OCI-LY3 (cell line): ENCODE data around the gene PRKCE.

Experiments
- H2AFZ ChIP-seq: fragments of 200-600, 300-600 bp; shearing (Covaris generic); 2 replicates; pipeline ENCODE4 v1.6.0; 2014; ENCODE audit warnings: antibody characterized with exemption, low read depth, low read length
- H3K27ac ChIP-seq: fragments of 200-600, 300-600 bp; sonication (generic); 2 replicates; pipeline ENCODE4 v1.5.1; 2014; ENCODE audit warnings: mild to moderate bottlenecking, low read length, moderate library complexity, mixed read lengths
- H3K27me3 ChIP-seq: fragments of 200-600, 300-600 bp; sonication (generic); 2 replicates; pipeline ENCODE4 v1.6.1; 2014; ENCODE audit warnings: low read depth, low read length, mixed read lengths
- H3K36me3 ChIP-seq: fragments of 200-600, 300-600 bp; sonication (generic); replicated peaks from 2 replicates; pipeline ENCODE3; 2014; ENCODE audit warnings: low read depth, low read length, mixed read lengths
- H3K4me1 ChIP-seq: fragments of 300-600, 200-600 bp; sonication (generic); 2 replicates; pipeline ENCODE4 v1.6.1; 2014; ENCODE audit warnings: low read length, mixed read lengths
- H3K4me2 ChIP-seq: fragments of 200-600, 300-600 bp; sonication (generic); 2 replicates; pipeline ENCODE4 v1.6.1; 2014; ENCODE audit warnings: low read length, mixed read lengths
- H3K4me3 ChIP-seq: fragments of 300-600, 200-600 bp; sonication (generic); 2 replicates; pipeline ENCODE4 v1.5.1; 2014; ENCODE audit warnings: antibody characterized with exemption, mild to moderate bottlenecking, low read length, moderate library complexity
- H3K79me2 ChIP-seq: fragments of 300-600, 200-600 bp; shearing (Covaris generic); 2 replicates; pipeline ENCODE4 v1.6.1; 2014; ENCODE audit warnings: mild to moderate bottlenecking, low read length, mixed read lengths
- H3K9ac ChIP-seq: fragments of 300-600, 200-600 bp; shearing (Covaris generic); 2 replicates; pipeline ENCODE4 v1.6.0; 2014; ENCODE audit warnings: mild to moderate bottlenecking, low read length, moderate library complexity
- H3K9me3 ChIP-seq: fragments of 200-600, 300-600 bp; shearing (Covaris generic); 2 replicates; pipeline ENCODE4 v1.6.1; 2014; ENCODE audit warnings: low read length, mixed read lengths; ENCODE audit not compliant: insufficient read depth
- H4K20me1 ChIP-seq: fragments of 200-600, 300-600 bp; sonication (generic); 2 replicates; pipeline ENCODE4 v1.6.1; 2016; ENCODE audit warnings: low read length, mixed read lengths; ENCODE audit not compliant: insufficient read depth
- EZH2phosphoT487 ChIP-seq: fragments of 200-600 bp; shearing (Covaris generic); IDR thresholded peaks from 2 replicates; pipeline ENCODE4 v1.6.1; 2018; ENCODE audit warnings: antibody characterized with exemption, mixed run types, low read depth
- TF ChIP-seq, protein P1 (sequence below): fragments of 200-600, 300-600 bp; sonication (generic); IDR thresholded peaks from 2 replicates; pipeline ENCODE4 v1.5.1; 2014; ENCODE audit warnings: antibody characterized with exemption, low read length, low read depth

The PRKCE gene

GRCh38 chr2:46047290-46047689, 395.8 kb downstream of the PRKCE start:
- H3K4me2 ChIP-seq, result no peak overlapping the region
- H3K36me3 ChIP-seq, result no peaks in the 10 kb centered on the region
- no peaks in the 10 kb centered on the region for H3K9me3 ChIP-seq
- no peaks in the 10 kb centered on the region for H3K79me2 ChIP-seq
- peaks cover 10% of the 10 kb centered on the region for H3K4me1 ChIP-seq
- no peaks in the 10 kb centered on the region for H4K20me1 ChIP-seq
- H3K9ac ChIP-seq, result no peak overlapping the region
- no peak overlapping the region for H3K27ac ChIP-seq
- no peaks in the 10 kb centered on the region for H3K27me3 ChIP-seq
- H3K4me3 ChIP-seq, result no peak overlapping the region
- no peak overlapping the region for H2AFZ ChIP-seq
- TF ChIP-seq, protein P1, sequence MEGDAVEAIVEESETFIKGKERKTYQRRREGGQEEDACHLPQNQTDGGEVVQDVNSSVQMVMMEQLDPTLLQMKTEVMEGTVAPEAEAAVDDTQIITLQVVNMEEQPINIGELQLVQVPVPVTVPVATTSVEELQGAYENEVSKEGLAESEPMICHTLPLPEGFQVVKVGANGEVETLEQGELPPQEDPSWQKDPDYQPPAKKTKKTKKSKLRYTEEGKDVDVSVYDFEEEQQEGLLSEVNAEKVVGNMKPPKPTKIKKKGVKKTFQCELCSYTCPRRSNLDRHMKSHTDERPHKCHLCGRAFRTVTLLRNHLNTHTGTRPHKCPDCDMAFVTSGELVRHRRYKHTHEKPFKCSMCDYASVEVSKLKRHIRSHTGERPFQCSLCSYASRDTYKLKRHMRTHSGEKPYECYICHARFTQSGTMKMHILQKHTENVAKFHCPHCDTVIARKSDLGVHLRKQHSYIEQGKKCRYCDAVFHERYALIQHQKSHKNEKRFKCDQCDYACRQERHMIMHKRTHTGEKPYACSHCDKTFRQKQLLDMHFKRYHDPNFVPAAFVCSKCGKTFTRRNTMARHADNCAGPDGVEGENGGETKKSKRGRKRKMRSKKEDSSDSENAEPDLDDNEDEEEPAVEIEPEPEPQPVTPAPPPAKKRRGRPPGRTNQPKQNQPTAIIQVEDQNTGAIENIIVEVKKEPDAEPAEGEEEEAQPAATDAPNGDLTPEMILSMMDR, result no peak
- no peak for TF ChIP-seq EZH2phosphoT487

DNA sequence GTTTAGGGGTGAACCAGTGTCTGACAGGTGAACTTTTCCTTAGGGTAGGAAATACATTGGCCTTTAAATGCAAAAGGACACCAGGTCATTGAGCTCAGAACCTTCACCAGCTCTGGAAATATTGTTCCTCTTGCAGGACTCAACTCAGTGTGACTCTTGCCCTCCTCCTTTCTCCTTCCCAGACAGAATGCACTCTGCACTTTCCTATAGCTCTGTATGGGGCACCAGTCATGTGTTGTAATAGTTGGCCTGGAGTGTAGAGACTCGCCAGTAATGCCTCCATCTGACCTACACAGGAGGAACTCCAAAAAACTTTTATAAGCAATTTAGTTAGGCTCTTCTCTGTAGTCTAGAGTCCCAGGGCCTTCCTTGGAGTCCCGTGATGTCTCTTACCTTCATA, 397.2 kb downstream of the PRKCE start:
- Histone ChIP-seq H3K4me2 (no peak overlapping the region), H2AFZ (no peak overlapping the region), H3K4me3 (no peak overlapping the region), H4K20me1 (no peaks in the 10 kb centered on the region), H3K27ac (no peak overlapping the region), H3K36me3 (no peaks in the 10 kb centered on the region), H3K79me2 (no peaks in the 10 kb centered on the region), H3K9me3 (no peaks in the 10 kb centered on the region), H3K9ac (no peak overlapping the region), H3K4me1 (peaks cover 10% of the 10 kb centered on the region), H3K27me3 (no peaks in the 10 kb centered on the region)
- TF ChIP-seq, protein P1, result no peak
- no peak for TF ChIP-seq EZH2phosphoT487

- Histone ChIP-seq H3K9me3 (no peaks in the 10 kb centered on the region), H3K27me3 (no peaks in the 10 kb centered on the region), H3K9ac (no peak overlapping the region), H3K27ac (no peak overlapping the region), H3K79me2 (no peaks in the 10 kb centered on the region), H2AFZ (no peak overlapping the region), H3K36me3 (no peaks in the 10 kb centered on the region), H3K4me2 (no peak overlapping the region), H3K4me1 (peaks cover 10% of the 10 kb centered on the region), H3K4me3 (no peak overlapping the region), H4K20me1 (no peaks in the 10 kb centered on the region)
- TF ChIP-seq, protein P1, result no peak
- no peak for TF ChIP-seq EZH2phosphoT487
Measured at GRCh38 chr2:46050027-46050426, 398.6 kb downstream of the PRKCE start.

DNA sequence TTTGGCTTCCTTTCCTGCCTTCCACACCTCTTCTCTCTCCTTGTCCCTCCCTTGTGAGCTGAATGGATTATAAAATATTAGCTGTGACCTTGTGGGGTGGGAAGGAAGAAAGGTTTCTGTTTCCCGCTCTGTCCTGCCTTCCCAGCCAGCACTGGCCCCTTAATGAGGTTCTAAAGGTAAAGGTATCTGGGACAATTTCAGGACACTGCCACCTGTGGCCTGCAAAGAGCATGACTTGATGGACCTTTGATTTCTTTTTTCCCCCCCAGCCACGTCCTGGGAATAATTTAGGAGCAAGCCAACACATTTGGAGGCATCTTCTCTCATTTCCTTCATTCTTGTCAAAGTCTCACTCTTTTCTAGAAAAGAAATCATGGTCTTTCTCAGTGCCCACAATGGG, 399.0 kb downstream of the PRKCE start:
- Histone ChIP-seq H4K20me1 (no peaks in the 10 kb centered on the region), H3K27ac (no peak overlapping the region), H3K4me2 (no peak overlapping the region), H3K79me2 (no peaks in the 10 kb centered on the region), H2AFZ (no peak overlapping the region), H3K27me3 (no peaks in the 10 kb centered on the region), H3K9me3 (no peaks in the 10 kb centered on the region), H3K36me3 (no peaks in the 10 kb centered on the region), H3K9ac (no peak overlapping the region), H3K4me1 (peaks cover 10% of the 10 kb centered on the region), H3K4me3 (no peak overlapping the region)
- TF ChIP-seq, protein P1, result peak; percentile 24; the same call in 1 of the 2 replicates
- TF ChIP-seq EZH2phosphoT487, result no peak
